SU-DHL-6 (cell line): ENCODE data around the gene PLCZ1.

Experiments
- H2AFZ ChIP-seq: fragments of 200-600 bp; sonication (generic); 2 replicates; pipeline ENCODE4 v1.6.1; 2014; ENCODE audit warnings: low read depth, mild to moderate bottlenecking, moderate library complexity, mixed read lengths, antibody characterized with exemption, low read length; ENCODE audit not compliant: severe bottlenecking
- H3F3A ChIP-seq: fragments of 200-600 bp; shearing (Covaris generic); 2 replicates; pipeline ENCODE4 v1.6.0; 2016; ENCODE audit warnings: antibody characterized with exemption, mild to moderate bottlenecking; ENCODE audit not compliant: insufficient read depth
- H3K27ac ChIP-seq: fragments of 200-600 bp; sonication (generic); 2 replicates; pipeline ENCODE4 v1.5.1; 2016; ENCODE audit warnings: low read depth, mild to moderate bottlenecking, low read length, moderate library complexity, mixed read lengths
- H3K27me3 ChIP-seq: fragments of 200-600 bp; sonication (generic), shearing (Covaris generic); 2 replicates; pipeline ENCODE4 v1.6.0; 2014; ENCODE audit warnings: mild to moderate bottlenecking, low read length
- H3K36me3 ChIP-seq: fragments of 200-600 bp; sonication (generic); 2 replicates; pipeline ENCODE4 v1.6.1; 2014; ENCODE audit warnings: mild to moderate bottlenecking, low read length, mixed read lengths
- H3K4me2 ChIP-seq: fragments of 300-600, 200-600 bp; shearing (Covaris generic), sonication (generic); 2 replicates; pipeline ENCODE4 v1.6.0; 2014; ENCODE audit warnings: low read length, low read depth, mild to moderate bottlenecking; ENCODE audit not compliant: poor library complexity, severe bottlenecking
- H3K4me3 ChIP-seq: fragments of 200-600 bp; sonication (generic); 2 replicates; pipeline ENCODE4 v1.5.1; 2014; ENCODE audit warnings: antibody characterized with exemption, low read length, mild to moderate bottlenecking, mixed read lengths; ENCODE audit not compliant: insufficient read depth, poor library complexity, severe bottlenecking
- H3K79me2 ChIP-seq: fragments of 200-600 bp; sonication (generic); 2 replicates; pipeline ENCODE4 v1.6.1; 2014; ENCODE audit warnings: mild to moderate bottlenecking, low read length, moderate library complexity; ENCODE audit not compliant: insufficient read depth
- H3K9ac ChIP-seq: fragments of 200-600 bp; sonication (generic); 2 replicates; pipeline ENCODE4 v1.7.0; 2014; ENCODE audit warnings: mild to moderate bottlenecking, low read length
- H3K9me2 ChIP-seq: fragments of 200-600 bp; sonication (generic); replicated peaks from 2 replicates; pipeline ENCODE4 v1.6.1; 2014; ENCODE audit warnings: low read length; ENCODE audit not compliant: insufficient read depth
- H3K9me3 ChIP-seq: fragments of 200-600 bp; sonication (generic); 2 replicates; pipeline ENCODE4 v1.6.1; 2014; ENCODE audit warnings: low read length, mixed read lengths; ENCODE audit not compliant: insufficient read depth
- H4K20me1 ChIP-seq: fragments of 200-600 bp; sonication (generic); 2 replicates; pipeline ENCODE4 v1.6.1; 2014; ENCODE audit warnings: low read depth, mild to moderate bottlenecking, antibody characterized with exemption, low read length, moderate library complexity, mixed read lengths
- EZH2phosphoT487 ChIP-seq: fragments of 200-600 bp; sonication (generic), shearing (Covaris generic); conservative IDR thresholded peaks from 2 replicates; pipeline ENCODE4 v1.6.1; 2018; ENCODE audit warnings: mild to moderate bottlenecking, antibody characterized with exemption, low read length, moderate library complexity, mixed read lengths
- TF ChIP-seq, protein P1 (sequence below): fragments of 200-600 bp; sonication (generic); IDR thresholded peaks from one replicate; pipeline ENCODE4 v1.5.1; 2017; ENCODE audit warnings: antibody characterized with exemption, mild to moderate bottlenecking, low read length, moderate library complexity; ENCODE audit not compliant: insufficient read depth, poor library complexity, severe bottlenecking

PLCZ1 gene

DNA sequence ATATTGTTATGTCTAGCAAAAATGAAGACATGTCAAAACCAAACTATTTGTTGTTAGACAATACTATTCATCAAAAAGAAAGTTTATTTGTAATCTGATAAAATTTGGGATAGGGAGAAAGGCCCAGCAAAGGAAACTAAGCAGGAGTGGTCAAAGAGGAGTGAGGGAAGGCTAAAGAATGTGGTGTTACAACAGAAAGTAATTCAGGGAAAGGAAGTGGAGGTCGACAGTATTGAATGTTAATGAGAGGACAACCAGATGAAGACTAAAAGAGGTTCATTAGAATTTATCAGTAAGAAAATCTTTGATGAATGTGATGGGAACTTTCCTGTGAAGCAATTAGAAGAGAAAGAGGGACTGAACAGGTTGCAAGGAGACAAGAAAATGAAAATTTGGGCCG, 33.9 kb downstream of the PLCZ1 start:
- Histone ChIP-seq H3F3A (no peaks in the 10 kb centered on the region), H3K27ac (no peak overlapping the region), H2AFZ (no peak overlapping the region), H3K4me2 (no peak overlapping the region), H4K20me1 (no peaks in the 10 kb centered on the region), H3K9me3 (no peaks in the 10 kb centered on the region), H3K36me3 (no peaks in the 10 kb centered on the region), H3K27me3 (no peaks in the 10 kb centered on the region), H3K9ac (no peak overlapping the region), H3K4me3 (no peak overlapping the region), H3K79me2 (no peaks in the 10 kb centered on the region), H3K9me2 (no peaks in the 10 kb centered on the region)
- no peak for TF ChIP-seq EZH2phosphoT487
- TF ChIP-seq, protein P1, sequence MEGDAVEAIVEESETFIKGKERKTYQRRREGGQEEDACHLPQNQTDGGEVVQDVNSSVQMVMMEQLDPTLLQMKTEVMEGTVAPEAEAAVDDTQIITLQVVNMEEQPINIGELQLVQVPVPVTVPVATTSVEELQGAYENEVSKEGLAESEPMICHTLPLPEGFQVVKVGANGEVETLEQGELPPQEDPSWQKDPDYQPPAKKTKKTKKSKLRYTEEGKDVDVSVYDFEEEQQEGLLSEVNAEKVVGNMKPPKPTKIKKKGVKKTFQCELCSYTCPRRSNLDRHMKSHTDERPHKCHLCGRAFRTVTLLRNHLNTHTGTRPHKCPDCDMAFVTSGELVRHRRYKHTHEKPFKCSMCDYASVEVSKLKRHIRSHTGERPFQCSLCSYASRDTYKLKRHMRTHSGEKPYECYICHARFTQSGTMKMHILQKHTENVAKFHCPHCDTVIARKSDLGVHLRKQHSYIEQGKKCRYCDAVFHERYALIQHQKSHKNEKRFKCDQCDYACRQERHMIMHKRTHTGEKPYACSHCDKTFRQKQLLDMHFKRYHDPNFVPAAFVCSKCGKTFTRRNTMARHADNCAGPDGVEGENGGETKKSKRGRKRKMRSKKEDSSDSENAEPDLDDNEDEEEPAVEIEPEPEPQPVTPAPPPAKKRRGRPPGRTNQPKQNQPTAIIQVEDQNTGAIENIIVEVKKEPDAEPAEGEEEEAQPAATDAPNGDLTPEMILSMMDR = no peak

DNA sequence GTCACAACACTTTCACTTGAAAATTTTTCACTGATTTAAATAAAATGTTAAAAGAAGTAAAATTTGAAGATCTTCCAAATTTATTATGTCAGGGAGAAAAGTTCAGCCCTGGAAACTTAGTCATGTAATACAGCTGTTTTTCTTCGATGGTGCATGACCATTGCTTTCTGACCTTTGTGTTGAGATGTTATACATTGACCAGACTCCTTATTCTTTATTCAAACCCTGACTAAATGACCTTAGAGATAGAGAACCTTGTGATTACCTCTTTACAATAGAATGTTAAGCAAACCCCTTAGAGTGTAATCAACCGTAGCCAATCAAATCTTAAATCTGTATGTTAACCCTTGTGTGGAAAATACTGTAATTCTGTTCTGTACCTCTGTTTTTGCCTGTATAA, 34.5 kb downstream of the PLCZ1 start:
- Histone ChIP-seq H3K9me3 (no peaks in the 10 kb centered on the region), H3K4me2 (no peak overlapping the region), H3F3A (no peaks in the 10 kb centered on the region), H4K20me1 (no peaks in the 10 kb centered on the region), H3K27ac (no peak overlapping the region), H3K79me2 (no peaks in the 10 kb centered on the region), H3K4me3 (no peak overlapping the region), H3K27me3 (no peaks in the 10 kb centered on the region), H3K9me2 (no peaks in the 10 kb centered on the region), H3K9ac (no peak overlapping the region), H3K36me3 (no peaks in the 10 kb centered on the region), H2AFZ (no peak overlapping the region)
- no peak for TF ChIP-seq EZH2phosphoT487
- TF ChIP-seq, protein P1 = no peak

DNA sequence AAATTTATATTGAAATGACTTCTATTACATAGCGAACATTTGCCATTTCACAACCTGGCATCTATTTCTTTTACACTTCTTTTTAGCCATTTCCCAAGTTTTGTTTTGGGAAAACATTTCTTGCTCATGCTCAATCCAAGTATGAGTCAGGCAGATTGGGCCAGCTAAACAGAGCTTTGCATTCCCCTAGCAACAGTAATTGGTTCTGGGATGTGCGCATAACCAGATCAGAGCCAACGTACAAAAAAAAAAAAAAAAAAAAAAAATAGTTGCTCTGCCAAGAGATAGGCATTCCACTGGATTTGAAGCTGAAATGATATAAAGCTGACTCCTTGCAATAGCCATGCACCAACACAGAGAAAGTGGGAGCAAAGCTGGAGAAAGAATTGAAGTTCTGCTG, 37.5 kb downstream of the PLCZ1 start:
- no peaks in the 10 kb centered on the region for H3F3A ChIP-seq
- no peaks in the 10 kb centered on the region for H3K27me3 ChIP-seq
- H3K36me3 ChIP-seq = no peaks in the 10 kb centered on the region
- H3K9me3 ChIP-seq = no peaks in the 10 kb centered on the region
- H2AFZ ChIP-seq = no peak overlapping the region
- H3K79me2 ChIP-seq = no peaks in the 10 kb centered on the region
- H3K27ac ChIP-seq = no peak overlapping the region
- no peaks in the 10 kb centered on the region for H3K9me2 ChIP-seq
- TF ChIP-seq, protein P1 = no peak
- no peak for TF ChIP-seq EZH2phosphoT487
- no peaks in the 10 kb centered on the region for H4K20me1 ChIP-seq
- H3K4me2 ChIP-seq = no peak overlapping the region
- no peak overlapping the region for H3K4me3 ChIP-seq
- no peak overlapping the region for H3K9ac ChIP-seq
